Diencephalon (tissue), 1 donor: ENCODE results near the gene JUP. TPM values are rescaled to one million over a fixed set of nuclear protein-coding genes. Genes with fewer than 3 reads are reported as not detected.

ENCODE experiments used
- small RNA-seq: library from RNA; depleted of rRNA; stranded (forward); fragments of <200 nt; gene quantifications from one replicate; pipeline ENCODE3, GENCODE V24; 2014
- total RNA-seq: library from RNA; depleted of rRNA; stranded (reverse); fragments of >200 nt; gene quantifications from one replicate; pipeline ENCODE4 v1.2.3, GENCODE V29; 2014

JUP gene
- total RNA-seq: 29.8 TPM

GRCh38 chr17:41786227-41787020 is at the start of gene JUP:
Gene JUP, minus strand, starts transcription at chr17:41786711. Its CDS starts 14,857 bp downstream, at chr17:41771854.

GRCh38 chr17:41835800-41836549 is 49.5 kb upstream of the JUP start, which contains the start of gene NT5C3B:
Gene NT5C3B, minus strand, starts transcription at chr17:41836232. Its CDS starts 39 bp downstream, at chr17:41836193.

GRCh38 chr17:41812381-41813151 is 26.1 kb upstream of the JUP start, which contains the start of gene FKBP10:
Gene FKBP10, plus strand, starts transcription at chr17:41813004. Its CDS starts 31 bp downstream, at chr17:41813035.

GRCh38 chr17:41811549-41812380 is 25.3 kb upstream of the JUP start, which contains the start of gene P3H4:
Gene P3H4, minus strand, starts transcription at chr17:41811949. Its CDS starts 34 bp downstream, at chr17:41811915.

GRCh38 chr17:41734139-41734948 is 52.2 kb downstream of the JUP start, which contains the start of gene HAP1:
Gene HAP1, minus strand, starts transcription at chr17:41734643. Its CDS starts 9 bp downstream, at chr17:41734634.

GRCh38 chr17:41711669-41712400 is 74.7 kb downstream of the JUP start, which contains the start of gene GAST:
Gene GAST, plus strand, starts transcription at chr17:41712331. Its CDS starts 3,106 bp downstream, at chr17:41715437.

Small RNAs within 50 kb of the gene (small RNA-seq; reads per million reads assigned to genes)
- not detected for gene RN7SL399P
- 0.10 reads per million for gene RNA5SP442

Other genes starting within 250 kb of the JUP start
- not detected for gene KRT9, start 214.7 kb downstream of the JUP start, total RNA-seq
- gene KRT14, start 199.8 kb downstream of the JUP start, total RNA-seq: not detected
- gene KRT16, start 173.9 kb downstream of the JUP start, total RNA-seq: not detected
- not detected for gene KRT17, start 162.1 kb downstream of the JUP start, total RNA-seq
- gene EIF1, start 97.8 kb downstream of the JUP start, total RNA-seq: 114 TPM
- gene GAST, start 74.4 kb downstream of the JUP start, total RNA-seq: not detected
- 9.9 TPM for gene HAP1, start 52.1 kb downstream of the JUP start, total RNA-seq
- 19.8 TPM for gene P3H4, start 25.2 kb upstream of the JUP start, total RNA-seq
- 18.2 TPM for gene FKBP10, start 26.3 kb upstream of the JUP start, total RNA-seq
- gene NT5C3B, start 49.5 kb upstream of the JUP start, total RNA-seq: 145 TPM
- not detected for gene KLHL10, start 51.1 kb upstream of the JUP start, total RNA-seq
- 76.6 TPM for gene KLHL11, start 78.7 kb upstream of the JUP start, total RNA-seq
- 171 TPM for gene ACLY, start 132.2 kb upstream of the JUP start, total RNA-seq
- 6.5 TPM for gene ODAD4, start 143.9 kb upstream of the JUP start, total RNA-seq
- 78.4 TPM for gene CNP, start 180.1 kb upstream of the JUP start, total RNA-seq
- 90.0 TPM for gene DNAJC7, start 230.7 kb upstream of the JUP start, total RNA-seq
- 48.9 TPM for gene NKIRAS2, start 233.4 kb upstream of the JUP start, total RNA-seq